Astrocyte of the spinal cord (primary cell): ENCODE data around the gene CDK5RAP3.

Source experiments
- DNase-seq: peaks from one replicate; pipeline ENCODE4 v3.0.0; 2011; ENCODE audit warnings: low read depth, low spot score
- H3K4me3 ChIP-seq: 2 replicates; pipeline ENCODE4 v1.5.1; 2011; ENCODE audit warnings: low read depth, mild to moderate bottlenecking, low read length, moderate library complexity
- in situ Hi-C: cut with HindIII; loops from 2 replicates; pipeline ENCODE4 v1.10.0; 2017; ENCODE audit warnings: low sequenced_read_pairs
- TF ChIP-seq, protein P1 (sequence below): IDR thresholded peaks from 2 replicates; pipeline ENCODE4 v1.5.1; 2012; ENCODE audit warnings: low read depth, mild to moderate bottlenecking, low read length, inconsistent platforms

The CDK5RAP3 gene, protein sequence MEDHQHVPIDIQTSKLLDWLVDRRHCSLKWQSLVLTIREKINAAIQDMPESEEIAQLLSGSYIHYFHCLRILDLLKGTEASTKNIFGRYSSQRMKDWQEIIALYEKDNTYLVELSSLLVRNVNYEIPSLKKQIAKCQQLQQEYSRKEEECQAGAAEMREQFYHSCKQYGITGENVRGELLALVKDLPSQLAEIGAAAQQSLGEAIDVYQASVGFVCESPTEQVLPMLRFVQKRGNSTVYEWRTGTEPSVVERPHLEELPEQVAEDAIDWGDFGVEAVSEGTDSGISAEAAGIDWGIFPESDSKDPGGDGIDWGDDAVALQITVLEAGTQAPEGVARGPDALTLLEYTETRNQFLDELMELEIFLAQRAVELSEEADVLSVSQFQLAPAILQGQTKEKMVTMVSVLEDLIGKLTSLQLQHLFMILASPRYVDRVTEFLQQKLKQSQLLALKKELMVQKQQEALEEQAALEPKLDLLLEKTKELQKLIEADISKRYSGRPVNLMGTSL

GRCh38 chr17:47970725-47971499 lies at the start of gene CDK5RAP3:
Gene CDK5RAP3, plus strand, starts transcription at chr17:47971113. Its CDS starts 34 bp downstream, at chr17:47971147.
- DNase-seq: peak; percentile 100
- in situ Hi-C loops: no loop called here
- TF ChIP-seq, protein P1, sequence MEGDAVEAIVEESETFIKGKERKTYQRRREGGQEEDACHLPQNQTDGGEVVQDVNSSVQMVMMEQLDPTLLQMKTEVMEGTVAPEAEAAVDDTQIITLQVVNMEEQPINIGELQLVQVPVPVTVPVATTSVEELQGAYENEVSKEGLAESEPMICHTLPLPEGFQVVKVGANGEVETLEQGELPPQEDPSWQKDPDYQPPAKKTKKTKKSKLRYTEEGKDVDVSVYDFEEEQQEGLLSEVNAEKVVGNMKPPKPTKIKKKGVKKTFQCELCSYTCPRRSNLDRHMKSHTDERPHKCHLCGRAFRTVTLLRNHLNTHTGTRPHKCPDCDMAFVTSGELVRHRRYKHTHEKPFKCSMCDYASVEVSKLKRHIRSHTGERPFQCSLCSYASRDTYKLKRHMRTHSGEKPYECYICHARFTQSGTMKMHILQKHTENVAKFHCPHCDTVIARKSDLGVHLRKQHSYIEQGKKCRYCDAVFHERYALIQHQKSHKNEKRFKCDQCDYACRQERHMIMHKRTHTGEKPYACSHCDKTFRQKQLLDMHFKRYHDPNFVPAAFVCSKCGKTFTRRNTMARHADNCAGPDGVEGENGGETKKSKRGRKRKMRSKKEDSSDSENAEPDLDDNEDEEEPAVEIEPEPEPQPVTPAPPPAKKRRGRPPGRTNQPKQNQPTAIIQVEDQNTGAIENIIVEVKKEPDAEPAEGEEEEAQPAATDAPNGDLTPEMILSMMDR: peak; percentile 96
- H3K4me3 ChIP-seq: peak within 1 kb of the TSS; percentile 91

- TF ChIP-seq, protein P1: no peak
- in situ Hi-C loops: no loop called here
- no peak overlapping the region for H3K4me3 ChIP-seq
- no peak for DNase-seq
Measured at GRCh38 chr17:47924785-47925677, 45.9 kb upstream of the CDK5RAP3 start.

DNA sequence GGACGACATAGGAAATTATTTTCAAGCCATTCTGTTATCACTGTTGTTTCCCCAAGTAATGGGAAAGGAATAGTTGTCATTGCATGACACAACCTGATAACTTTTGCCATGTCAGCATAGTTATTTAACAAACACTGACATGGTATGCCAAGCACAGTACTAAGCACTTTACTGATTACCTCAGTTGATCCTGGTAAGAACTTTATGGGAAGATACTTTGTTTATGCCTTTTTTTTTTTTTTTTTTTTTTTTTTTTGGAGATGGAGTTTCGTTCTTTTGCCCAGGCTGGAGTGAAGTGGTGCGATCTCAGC lies 45.3 kb upstream of the CDK5RAP3 start:
- TF ChIP-seq, protein P1: no peak
- DNase-seq: no peak
- in situ Hi-C loops: no loop called here

GRCh38 chr17:47927821-47928400 lies 43.0 kb upstream of the CDK5RAP3 start:
- no peak for DNase-seq
- TF ChIP-seq, protein P1: no peak
- in situ Hi-C loops: no loop called here
- no peak overlapping the region for H3K4me3 ChIP-seq

More for the DNA sequence above, 45.3 kb upstream of the CDK5RAP3 start:
- no peak overlapping the region for H3K4me3 ChIP-seq

- no peak for DNase-seq
- TF ChIP-seq, protein P1: no peak
- in situ Hi-C loops: no loop called here
- no peak overlapping the region for H3K4me3 ChIP-seq
Measured at GRCh38 chr17:47928415-47928814, 42.5 kb upstream of the CDK5RAP3 start.
